Fibroblast of the aortic adventitia (primary cell): ENCODE results near the gene GPX1. TPM values are rescaled to one million over a fixed set of nuclear protein-coding genes. Genes with fewer than 3 reads are reported as not detected.
A peak's percentile ranks its signal among the peaks of the same experiment; 100 is the strongest.
"Not testable (repeated sequence)": the region's sequence is repeated elsewhere in the genome, so short reads cannot be mapped to it uniquely, and the experiment has no call there.

Experiments used
- DNase-seq: peaks from one replicate; pipeline ENCODE4 v3.0.0-alpha.2; 2010; ENCODE audit warnings: low read depth
- H3K4me3 ChIP-seq: 2 replicates; pipeline ENCODE4 v1.5.1; 2011; ENCODE audit warnings: low read depth, mild to moderate bottlenecking, control low read depth, low read length, moderate library complexity
- total RNA-seq: library from RNA; depleted of rRNA; stranded (reverse); fragments of >200 nt; gene quantifications from 2 replicates; pipeline ENCODE4 v1.2.3, GENCODE V29; 2012; ENCODE audit warnings: low replicate concordance
- TF ChIP-seq, protein P1 (sequence below): IDR thresholded peaks from 2 replicates; pipeline ENCODE4 v1.5.1; 2011; ENCODE audit warnings: mild to moderate bottlenecking, low read length, control low read depth, inconsistent platforms; ENCODE audit not compliant: insufficient read depth

GPX1 gene
- total RNA-seq, 1 donor: 167 TPM

DNA sequence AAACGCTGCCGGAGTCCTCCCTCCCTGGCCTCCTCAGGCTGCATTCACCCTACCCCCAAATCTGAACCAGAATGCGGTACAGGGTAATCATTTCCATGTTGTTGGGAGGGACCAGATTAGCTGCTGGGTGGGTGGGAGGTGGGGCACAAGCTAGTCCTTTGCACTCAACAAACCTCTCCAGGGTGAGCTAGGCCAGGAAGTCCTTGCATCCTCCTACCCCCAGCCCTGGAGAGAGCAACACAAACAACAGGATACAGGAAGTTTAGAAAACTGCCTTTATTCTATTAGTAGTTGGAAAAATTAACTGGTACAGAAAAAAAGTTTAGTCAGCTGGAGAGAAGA lies 702 bp upstream of the GPX1 start:
- peak overlapping the region; percentile 56 for H3K4me3 ChIP-seq
- DNase-seq: no peak
- TF ChIP-seq, protein P1, sequence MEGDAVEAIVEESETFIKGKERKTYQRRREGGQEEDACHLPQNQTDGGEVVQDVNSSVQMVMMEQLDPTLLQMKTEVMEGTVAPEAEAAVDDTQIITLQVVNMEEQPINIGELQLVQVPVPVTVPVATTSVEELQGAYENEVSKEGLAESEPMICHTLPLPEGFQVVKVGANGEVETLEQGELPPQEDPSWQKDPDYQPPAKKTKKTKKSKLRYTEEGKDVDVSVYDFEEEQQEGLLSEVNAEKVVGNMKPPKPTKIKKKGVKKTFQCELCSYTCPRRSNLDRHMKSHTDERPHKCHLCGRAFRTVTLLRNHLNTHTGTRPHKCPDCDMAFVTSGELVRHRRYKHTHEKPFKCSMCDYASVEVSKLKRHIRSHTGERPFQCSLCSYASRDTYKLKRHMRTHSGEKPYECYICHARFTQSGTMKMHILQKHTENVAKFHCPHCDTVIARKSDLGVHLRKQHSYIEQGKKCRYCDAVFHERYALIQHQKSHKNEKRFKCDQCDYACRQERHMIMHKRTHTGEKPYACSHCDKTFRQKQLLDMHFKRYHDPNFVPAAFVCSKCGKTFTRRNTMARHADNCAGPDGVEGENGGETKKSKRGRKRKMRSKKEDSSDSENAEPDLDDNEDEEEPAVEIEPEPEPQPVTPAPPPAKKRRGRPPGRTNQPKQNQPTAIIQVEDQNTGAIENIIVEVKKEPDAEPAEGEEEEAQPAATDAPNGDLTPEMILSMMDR: no peak

DNA sequence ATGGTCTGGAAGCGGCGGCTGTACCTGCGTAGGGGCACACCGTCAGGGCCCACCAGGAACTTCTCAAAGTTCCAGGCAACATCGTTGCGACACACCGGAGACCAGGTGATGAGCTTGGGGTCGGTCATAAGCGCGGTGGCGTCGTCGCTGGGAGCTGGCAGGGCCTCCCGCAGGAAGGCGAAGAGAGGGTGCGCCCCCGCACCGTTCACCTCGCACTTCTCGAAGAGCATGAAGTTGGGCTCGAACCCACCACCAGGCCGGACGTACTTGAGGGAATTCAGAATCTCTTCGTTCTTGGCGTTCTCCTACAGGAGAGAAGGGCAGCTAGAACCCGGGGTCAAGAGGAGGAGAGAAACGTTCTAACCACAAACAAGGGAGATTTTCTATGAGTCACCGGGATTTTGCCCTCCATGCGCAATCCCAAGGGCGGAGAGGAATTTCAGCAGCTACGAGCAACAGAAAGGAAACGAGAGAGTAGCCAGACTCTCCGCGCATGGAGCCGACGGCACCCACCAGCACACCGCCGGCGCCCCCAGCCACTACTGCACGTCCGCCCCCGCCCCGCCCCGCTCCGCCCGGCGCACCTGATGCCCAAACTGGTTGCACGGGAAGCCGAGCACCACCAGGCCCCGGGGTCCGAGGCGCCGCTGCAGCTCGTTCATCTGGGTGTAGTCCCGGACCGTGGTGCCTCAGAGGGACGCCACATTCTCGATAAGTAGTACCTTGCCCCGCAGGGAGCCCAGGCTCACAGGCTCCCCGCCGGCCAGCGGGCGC lies 523 bp downstream of the GPX1 start:
- H3K4me3 ChIP-seq: peak overlapping the region; percentile 79
- DNase-seq: peak; percentile 93

DNA sequence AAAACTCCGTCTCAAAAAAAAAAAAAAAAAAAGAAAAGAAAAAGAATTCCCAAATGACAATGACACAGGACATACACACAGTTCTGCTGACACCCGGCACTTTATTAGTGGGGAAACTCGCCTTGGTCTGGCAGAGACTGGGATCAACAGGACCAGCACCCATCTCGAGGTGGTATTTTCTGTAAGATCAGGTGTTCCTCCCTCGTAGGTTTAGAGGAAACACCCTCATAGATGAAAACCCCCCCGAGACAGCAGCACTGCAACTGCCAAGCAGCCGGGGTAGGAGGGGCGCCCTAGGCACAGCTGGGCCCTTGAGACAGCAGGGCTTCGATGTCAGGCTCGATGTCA lies 1.1 kb downstream of the GPX1 start:
- H3K4me3 ChIP-seq: peak overlapping the region; percentile 79
- not testable (repeated sequence) for DNase-seq

DNA sequence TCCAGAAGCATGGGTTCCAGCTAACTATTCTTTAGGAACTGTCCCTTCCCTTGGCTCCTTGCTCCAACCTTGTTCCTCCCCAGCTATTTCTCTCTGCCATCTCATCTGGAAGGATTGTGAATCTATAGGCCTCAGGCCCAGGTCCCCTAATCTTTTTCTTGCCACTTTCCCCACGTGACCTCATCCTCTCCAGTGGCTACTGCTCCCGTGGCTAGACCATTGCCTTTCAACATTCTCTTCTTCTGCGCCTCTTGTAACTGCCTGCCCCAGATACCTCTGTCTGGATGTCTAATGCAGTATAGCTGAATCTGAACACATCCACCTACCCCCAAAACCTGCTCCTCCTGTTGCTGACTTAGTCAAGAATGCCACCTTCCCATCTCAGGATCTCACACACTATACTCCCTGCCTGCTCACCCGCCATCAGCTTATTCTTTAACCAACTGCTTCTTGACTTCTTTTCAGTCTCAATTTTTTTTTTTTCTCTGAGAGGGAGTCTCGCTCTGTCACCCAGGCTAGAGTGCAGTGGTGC lies 5.2 kb downstream of the GPX1 start:
- no peak overlapping the region for H3K4me3 ChIP-seq
- TF ChIP-seq, protein P1: no peak
- no peak for DNase-seq

DNA sequence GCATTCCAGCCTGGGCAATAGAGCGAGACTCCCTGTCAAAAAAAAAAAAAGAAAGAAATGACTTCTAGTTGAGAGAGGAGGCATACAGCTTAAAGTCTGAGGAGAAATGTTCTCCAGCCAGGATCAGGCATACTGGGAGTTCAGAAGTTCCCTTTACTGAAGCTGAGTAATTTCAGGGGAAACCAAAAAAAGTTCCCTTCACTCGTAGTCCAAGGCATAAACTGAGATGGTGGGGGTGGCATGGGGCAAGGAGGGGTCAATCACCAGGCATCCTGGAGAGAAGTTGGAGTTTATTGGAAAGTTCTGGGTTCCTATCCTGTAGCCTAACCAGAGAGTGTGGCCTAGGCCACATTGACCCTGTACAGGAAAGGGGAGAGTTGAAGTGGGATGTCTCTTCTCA lies 5.9 kb downstream of the GPX1 start:
- no peak for DNase-seq
- TF ChIP-seq, protein P1: no peak
- no peak overlapping the region for H3K4me3 ChIP-seq

DNA sequence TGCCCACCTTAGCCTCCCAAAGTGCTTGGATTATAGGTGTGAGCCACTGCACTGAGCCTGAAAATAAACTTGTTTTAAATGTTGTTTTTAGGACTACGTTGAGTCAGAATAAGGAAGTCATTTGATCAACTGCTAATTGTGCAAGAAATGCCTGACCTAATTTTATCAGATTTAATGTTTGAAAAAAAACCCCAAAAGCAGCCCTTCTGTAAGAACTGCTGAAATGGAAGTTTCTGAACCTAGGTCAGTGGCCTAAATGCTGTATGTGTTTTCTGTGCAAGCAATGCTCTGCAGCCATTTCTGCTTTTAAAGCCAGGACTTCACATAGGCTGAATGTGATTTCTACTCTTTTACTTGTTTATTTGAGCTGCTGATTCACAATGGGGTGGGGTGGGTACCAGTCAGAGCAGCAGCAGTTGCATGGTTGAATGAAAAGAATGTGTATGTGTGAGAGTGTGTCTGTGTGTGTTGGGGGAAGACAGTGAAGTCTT lies 6.6 kb downstream of the GPX1 start:
- peak; percentile 86 for DNase-seq
- TF ChIP-seq, protein P1: no peak
- H3K4me3 ChIP-seq: no peak overlapping the region

DNA sequence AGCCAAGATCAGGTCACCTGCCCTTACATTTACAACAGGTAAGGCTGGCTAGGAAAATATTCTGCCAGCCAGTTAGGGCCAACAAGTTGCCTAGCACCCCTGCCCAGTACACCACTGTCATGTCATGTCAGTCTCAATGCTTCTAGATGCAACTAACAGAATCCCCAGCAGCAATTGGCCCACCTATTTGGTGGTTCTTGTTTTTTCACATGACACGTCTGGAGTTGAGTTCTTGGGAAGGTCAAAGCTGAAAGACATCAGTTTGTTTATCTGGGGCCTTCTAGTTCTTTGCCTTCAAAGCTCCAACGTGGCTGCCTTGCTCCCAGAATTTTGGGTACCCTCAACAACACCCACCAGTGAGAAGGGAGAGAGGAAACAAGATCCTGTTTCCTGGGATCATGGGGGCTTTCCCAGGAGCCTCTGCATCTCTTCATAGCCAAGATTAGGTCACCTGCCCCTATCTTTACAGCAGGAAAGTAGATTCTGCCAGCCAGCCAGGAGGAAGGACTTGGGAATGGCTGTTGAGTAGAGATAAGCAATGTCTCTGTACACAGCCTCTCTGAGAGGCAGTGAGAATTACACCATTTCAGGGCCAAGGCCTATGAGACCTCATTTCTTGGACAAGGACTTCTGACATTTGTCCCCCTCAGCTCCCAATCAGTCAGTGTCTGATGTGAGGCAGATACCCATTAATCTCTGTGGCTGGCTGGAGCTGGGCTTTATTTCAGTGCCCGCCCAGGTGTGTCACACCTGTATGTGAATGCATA lies 8.6 kb downstream of the GPX1 start:
- no peak for DNase-seq
- no peak overlapping the region for H3K4me3 ChIP-seq
- TF ChIP-seq, protein P1: no peak

DNA sequence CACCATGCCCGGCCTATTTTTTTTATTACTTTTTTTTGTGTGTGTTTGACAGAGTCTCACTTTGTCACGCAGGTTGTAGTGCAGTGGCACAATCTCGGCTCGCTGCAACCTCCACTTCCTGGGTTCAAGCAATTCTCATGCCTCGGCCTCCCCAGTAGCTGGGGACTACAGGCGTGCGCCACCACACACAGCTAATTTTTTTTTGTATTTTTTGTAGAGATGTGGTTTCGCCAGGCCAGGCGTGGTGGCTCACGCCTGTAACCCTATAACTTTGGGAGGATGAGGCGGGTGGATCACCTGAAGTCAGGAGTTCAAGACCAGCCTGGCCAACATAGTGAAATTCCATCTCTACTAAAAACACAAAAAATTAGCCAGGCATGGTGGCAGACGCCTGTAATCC lies 9.8 kb downstream of the GPX1 start:
- H3K4me3 ChIP-seq, DNase-seq: not testable (repeated sequence)
